HL-60 (cell line): ENCODE data around the gene NUP210.
"Not testable (repeated sequence)": the region's sequence is repeated elsewhere in the genome, so short reads cannot be mapped to it uniquely, and the experiment has no call there.

Experiments
- DNase-seq, 2 experiments: peaks; one replicate each; pipeline ENCODE4 v3.0.0-alpha.2; 2010 to 2020; ENCODE audit warnings: low read depth in 1 of 2, low spot score in 1 of 2
- H3K27ac ChIP-seq: fragments of 250-450 bp; sonication (Bioruptor Pico); replicated peaks from 2 replicates; pipeline ENCODE4 v1.5.1; 2020; ENCODE audit warnings: mild to moderate bottlenecking, moderate library complexity
- H3K27me3 ChIP-seq: fragments of 250-450 bp; sonication (Bioruptor Pico); 2 replicates; pipeline ENCODE4 v1.5.1; 2021; ENCODE audit warnings: mild to moderate bottlenecking, moderate library complexity; ENCODE audit not compliant: insufficient read depth, poor library complexity, severe bottlenecking
- H3K4me3 ChIP-seq: replicated peaks from 2 replicates; pipeline ENCODE4 v1.5.1; 2011; ENCODE audit warnings: mild to moderate bottlenecking, control low read depth, low read length; ENCODE audit not compliant: insufficient read depth
- GABPA ChIP-seq: IDR thresholded peaks from 2 replicates; pipeline ENCODE4 v1.6.1; 2012; ENCODE audit warnings: low read depth
- POLR2AphosphoS5 ChIP-seq: IDR thresholded peaks from 2 replicates; pipeline ENCODE4 v1.6.1; 2012; ENCODE audit warnings: low read depth
- SPI1 ChIP-seq: IDR thresholded peaks from 2 replicates; pipeline ENCODE4 v1.6.1; 2012; ENCODE audit warnings: low read depth, mild to moderate bottlenecking, borderline replicate concordance
- TF ChIP-seq, protein P1 (sequence below): IDR thresholded peaks from one replicate; pipeline ENCODE4 v1.5.1; 2011; ENCODE audit warnings: low read length, control low read depth, inconsistent platforms; ENCODE audit not compliant: insufficient read depth
- TF ChIP-seq, protein P2 (sequence below): IDR thresholded peaks from 2 replicates; pipeline ENCODE4 v1.6.1; 2012; ENCODE audit warnings: low read depth; ENCODE audit not compliant: insufficient replicate concordance

The NUP210 gene

GRCh38 chr3:13429631-13430291, 9.6 kb upstream of the NUP210 start:
- H3K27ac ChIP-seq: no peak overlapping the region

DNA sequence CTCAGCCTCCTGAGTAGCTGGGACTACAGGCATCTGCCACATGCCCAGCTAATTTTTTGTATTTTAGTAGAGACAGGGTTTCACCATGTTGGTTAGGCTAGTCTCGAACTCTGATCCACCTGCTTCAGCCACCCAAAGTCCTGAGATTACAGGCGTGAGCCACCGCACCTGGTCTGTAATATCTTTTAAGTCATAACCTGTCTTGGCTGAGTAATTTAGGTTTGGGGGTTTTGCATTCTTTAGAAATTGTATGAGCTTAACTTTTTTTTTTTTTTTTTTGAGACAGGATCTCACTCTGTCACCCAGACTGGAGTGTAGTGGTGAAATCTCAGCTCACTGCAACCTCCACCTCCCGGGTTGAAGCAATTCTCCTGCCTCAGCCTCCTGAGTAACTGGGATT, 8.6 kb upstream of the NUP210 start:
- H3K27me3 ChIP-seq, DNase-seq, H3K4me3 ChIP-seq, H3K27ac ChIP-seq: not testable (repeated sequence)

More at GRCh38 chr3:13429631-13430291, 9.6 kb upstream of the NUP210 start:
- TF ChIP-seq POLR2AphosphoS5 (no peak), SPI1 (no peak), GABPA (no peak)
- TF ChIP-seq, protein P1, sequence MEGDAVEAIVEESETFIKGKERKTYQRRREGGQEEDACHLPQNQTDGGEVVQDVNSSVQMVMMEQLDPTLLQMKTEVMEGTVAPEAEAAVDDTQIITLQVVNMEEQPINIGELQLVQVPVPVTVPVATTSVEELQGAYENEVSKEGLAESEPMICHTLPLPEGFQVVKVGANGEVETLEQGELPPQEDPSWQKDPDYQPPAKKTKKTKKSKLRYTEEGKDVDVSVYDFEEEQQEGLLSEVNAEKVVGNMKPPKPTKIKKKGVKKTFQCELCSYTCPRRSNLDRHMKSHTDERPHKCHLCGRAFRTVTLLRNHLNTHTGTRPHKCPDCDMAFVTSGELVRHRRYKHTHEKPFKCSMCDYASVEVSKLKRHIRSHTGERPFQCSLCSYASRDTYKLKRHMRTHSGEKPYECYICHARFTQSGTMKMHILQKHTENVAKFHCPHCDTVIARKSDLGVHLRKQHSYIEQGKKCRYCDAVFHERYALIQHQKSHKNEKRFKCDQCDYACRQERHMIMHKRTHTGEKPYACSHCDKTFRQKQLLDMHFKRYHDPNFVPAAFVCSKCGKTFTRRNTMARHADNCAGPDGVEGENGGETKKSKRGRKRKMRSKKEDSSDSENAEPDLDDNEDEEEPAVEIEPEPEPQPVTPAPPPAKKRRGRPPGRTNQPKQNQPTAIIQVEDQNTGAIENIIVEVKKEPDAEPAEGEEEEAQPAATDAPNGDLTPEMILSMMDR: no peak
- TF ChIP-seq, protein P2, sequence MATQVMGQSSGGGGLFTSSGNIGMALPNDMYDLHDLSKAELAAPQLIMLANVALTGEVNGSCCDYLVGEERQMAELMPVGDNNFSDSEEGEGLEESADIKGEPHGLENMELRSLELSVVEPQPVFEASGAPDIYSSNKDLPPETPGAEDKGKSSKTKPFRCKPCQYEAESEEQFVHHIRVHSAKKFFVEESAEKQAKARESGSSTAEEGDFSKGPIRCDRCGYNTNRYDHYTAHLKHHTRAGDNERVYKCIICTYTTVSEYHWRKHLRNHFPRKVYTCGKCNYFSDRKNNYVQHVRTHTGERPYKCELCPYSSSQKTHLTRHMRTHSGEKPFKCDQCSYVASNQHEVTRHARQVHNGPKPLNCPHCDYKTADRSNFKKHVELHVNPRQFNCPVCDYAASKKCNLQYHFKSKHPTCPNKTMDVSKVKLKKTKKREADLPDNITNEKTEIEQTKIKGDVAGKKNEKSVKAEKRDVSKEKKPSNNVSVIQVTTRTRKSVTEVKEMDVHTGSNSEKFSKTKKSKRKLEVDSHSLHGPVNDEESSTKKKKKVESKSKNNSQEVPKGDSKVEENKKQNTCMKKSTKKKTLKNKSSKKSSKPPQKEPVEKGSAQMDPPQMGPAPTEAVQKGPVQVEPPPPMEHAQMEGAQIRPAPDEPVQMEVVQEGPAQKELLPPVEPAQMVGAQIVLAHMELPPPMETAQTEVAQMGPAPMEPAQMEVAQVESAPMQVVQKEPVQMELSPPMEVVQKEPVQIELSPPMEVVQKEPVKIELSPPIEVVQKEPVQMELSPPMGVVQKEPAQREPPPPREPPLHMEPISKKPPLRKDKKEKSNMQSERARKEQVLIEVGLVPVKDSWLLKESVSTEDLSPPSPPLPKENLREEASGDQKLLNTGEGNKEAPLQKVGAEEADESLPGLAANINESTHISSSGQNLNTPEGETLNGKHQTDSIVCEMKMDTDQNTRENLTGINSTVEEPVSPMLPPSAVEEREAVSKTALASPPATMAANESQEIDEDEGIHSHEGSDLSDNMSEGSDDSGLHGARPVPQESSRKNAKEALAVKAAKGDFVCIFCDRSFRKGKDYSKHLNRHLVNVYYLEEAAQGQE: no peak
- Histone ChIP-seq H3K4me3 (no peak overlapping the region), H3K27me3 (no peaks in the 10 kb centered on the region)
- DNase-seq: no peak

GRCh38 chr3:13427662-13428603, 7.8 kb upstream of the NUP210 start:
- TF ChIP-seq POLR2AphosphoS5: no peak
- H3K27ac ChIP-seq: no peak overlapping the region
- DNase-seq: no peak

GRCh38 chr3:13426591-13426990, 6.5 kb upstream of the NUP210 start:
- TF ChIP-seq, protein P1: no peak
- TF ChIP-seq POLR2AphosphoS5 (no peak), GABPA (no peak), SPI1 (no peak)
- TF ChIP-seq, protein P2: no peak
- Histone ChIP-seq H3K4me3 (no peak overlapping the region), H3K27ac (no peak overlapping the region), H3K27me3 (no peaks in the 10 kb centered on the region)
- DNase-seq: no peak

More at GRCh38 chr3:13427662-13428603, 7.8 kb upstream of the NUP210 start:
- Histone ChIP-seq H3K27me3 (no peaks in the 10 kb centered on the region), H3K4me3 (no peak overlapping the region)
